Measurements from ENCODE around the gene PACRG. TPM values are rescaled to one million over a fixed set of nuclear protein-coding genes. Genes with fewer than 3 reads are reported as not detected.

The PACRG gene
- total and polyA plus RNA-seq, 2 of the 8 experiments (the other 6 are each of a cell fraction or from before 2014, with no cell fraction given) = 0.44 to 0.54 TPM

DNA sequence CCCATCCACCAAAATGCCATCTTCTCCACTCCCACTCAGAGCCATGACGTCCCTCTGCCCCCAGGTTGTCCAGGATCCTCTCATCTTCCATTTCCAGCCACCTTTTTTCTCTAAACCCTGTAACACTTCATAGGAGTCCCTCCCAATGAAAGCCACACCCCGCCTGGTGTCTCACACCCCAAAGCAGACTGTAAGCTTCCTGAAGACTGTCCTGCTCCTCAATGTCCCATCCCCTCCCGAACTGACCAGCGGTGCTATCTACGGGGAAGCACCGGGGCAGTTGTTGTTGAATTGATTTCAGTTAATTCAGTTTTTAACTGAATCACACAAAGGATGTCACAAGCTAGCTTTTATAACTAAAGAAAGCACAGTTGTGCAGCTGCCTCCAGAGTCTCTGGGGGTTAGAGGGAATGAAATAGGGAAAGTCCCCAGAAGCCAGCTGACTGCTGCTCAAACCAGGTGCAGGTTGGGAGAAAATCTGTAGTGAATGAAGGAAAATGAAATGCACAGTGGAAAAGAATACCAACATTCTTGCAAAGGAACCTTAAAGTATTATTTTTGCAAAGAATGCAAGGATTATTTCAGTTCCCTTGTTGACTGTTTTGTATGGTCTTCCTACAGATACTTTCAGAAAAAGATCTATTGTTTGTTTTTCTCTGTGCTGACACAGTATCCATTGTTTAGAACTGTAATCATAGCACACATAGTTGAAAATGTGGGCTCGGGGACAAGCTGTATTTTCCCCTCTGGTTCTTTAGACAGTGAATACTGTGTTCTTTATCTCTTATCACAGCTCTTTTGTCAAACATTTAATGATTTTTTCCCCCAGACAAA lies 464.1 kb downstream of the PACRG start:
- H3K27ac ChIP-seq (ENCODE audit: low read depth, low read length) = no peak overlapping the region
- H3K23ac ChIP-seq (ENCODE audit: insufficient read length) = no peak overlapping the region
- POLR2A ChIA-PET (ENCODE audit: partially characterized antibody) = interaction anchor here (0.6 kb wide), 1 partner anchor 15 kb away, joined by 3 read pairs; no protein-coding TSS in a partner anchor
- no peak overlapping the region for H3K4me2 ChIP-seq (ENCODE audit: insufficient read depth in 1 of 2, low read depth in 2 of 2, low read length in 2 of 2)
- no peak overlapping the region for H3K14ac ChIP-seq (ENCODE audit: insufficient read length)
- H2AFZ ChIP-seq (ENCODE audit: low read length) = no peak overlapping the region
- no peaks in the 10 kb centered on the region for H3K23me2 ChIP-seq (ENCODE audit: low read depth, low read length)
- no peak overlapping the region for H2BK5ac ChIP-seq (ENCODE audit: low read depth, low read length)
- no peak overlapping the region for H2BK12ac ChIP-seq (ENCODE audit: low read depth, low read length)
- CTCF ChIA-PET (ENCODE audit: partially characterized antibody) = interaction anchor here (1.0 to 1.2 kb wide), 3 partner anchors 22 to 148 kb away, joined by 3 read pairs; no protein-coding TSS in a partner anchor
- DNase-seq (ENCODE audit: low read depth in 1 of 2, low spot score in 2 of 2) (no peak), FAIRE-seq (no peak)
- H3K56ac ChIP-seq (replicated peaks; ENCODE audit: insufficient read length, low read depth, low read length) = no peak overlapping the region
- H3K79me2 ChIP-seq (ENCODE audit: control insufficient read depth in 1 of 2, insufficient read depth in 2 of 2, low read length in 2 of 2) = no peaks in the 10 kb centered on the region
- no peak overlapping the region for H2BK15ac ChIP-seq (ENCODE audit: low read length)
- H2BK20ac ChIP-seq (ENCODE audit: low read length) = no peak overlapping the region
- no peak overlapping the region for H2AK5ac ChIP-seq (ENCODE audit: low read depth, low read length)
- H3K4ac ChIP-seq (replicated peaks; ENCODE audit: insufficient read length, low read depth, low read length) = no peak overlapping the region
- no peaks in the 10 kb centered on the region for H3K79me1 ChIP-seq (ENCODE audit: low read depth, low read length)
- no peaks in the 10 kb centered on the region for H3K36me3 ChIP-seq (ENCODE audit: control insufficient read depth in 2 of 4, insufficient read depth in 4 of 4, low read length in 3 of 4)
- H3K27me3 ChIP-seq (replicated peaks in 1 of 4; ENCODE audit: control insufficient read depth in 3 of 4, extremely low read depth in 1 of 4, insufficient read depth in 3 of 4, low read length in 3 of 4) = no peaks in the 10 kb centered on the region
- no peak overlapping the region for H2BK120ac ChIP-seq (replicated peaks; ENCODE audit: low read depth, low read length)
- no peaks in the 10 kb centered on the region for H4K20me1 ChIP-seq (replicated peaks in 1 of 2; ENCODE audit: control insufficient read depth in 1 of 2, insufficient read depth in 2 of 2, low read length in 2 of 2)
- H3K9ac ChIP-seq (replicated peaks in 1 of 4; ENCODE audit: extremely low read depth in 1 of 4, low read depth in 3 of 4, low read length in 3 of 4) = no peak overlapping the region
- no peak overlapping the region for H3K18ac ChIP-seq (ENCODE audit: extremely low read depth, low read length)
- H4K5ac ChIP-seq (ENCODE audit: insufficient read length, low read depth, low read length) = no peak overlapping the region
- H4K91ac ChIP-seq (replicated peaks; ENCODE audit: insufficient read length, low read length) = no peak overlapping the region
- no peak overlapping the region for H3K4me3 ChIP-seq (ENCODE audit: extremely low read depth in 1 of 4, insufficient read depth in 2 of 4, low read depth in 3 of 4, low read length in 4 of 4)
- H4K8ac ChIP-seq (ENCODE audit: extremely low read depth, insufficient read depth, low read length) = no peak overlapping the region
- H3K9me3 ChIP-seq (ENCODE audit: insufficient read depth in 2 of 2, low read depth in 1 of 2, low read length in 1 of 2) = no peaks in the 10 kb centered on the region
- 81% methylated on average over 7 of the region's 7 CpGs; no CpG with 5 or more reads in 1 of the 2 experiments for WGBS, 2 experiments (ENCODE audit: extremely low coverage in 1 of 2, insufficient coverage in 1 of 2, insufficient read length in 1 of 2, insufficient replicate concordance in 2 of 2, low coverage in 1 of 2, low lambda C conversion rate in 2 of 2, missing lambda C conversion rate in 1 of 2)
- no peaks in the 10 kb centered on the region for H3K4me1 ChIP-seq (replicated peaks in 1 of 4; ENCODE audit: control insufficient read depth in 3 of 4, insufficient read depth in 4 of 4, low read length in 3 of 4)
- TF ChIP-seq SAP30 (IDR thresholded peaks at IDR 0.05; ENCODE audit: insufficient read depth, insufficient replicate concordance, low read length) = no peak
- no peak for TF ChIP-seq CEBPB (IDR thresholded peaks at IDR 0.05; ENCODE audit: low read depth, low read length)
- TF ChIP-seq CHD1 (IDR thresholded peaks at IDR 0.05; ENCODE audit: low read depth, low read length) = no peak
- no peak for TF ChIP-seq RBBP5 (IDR thresholded peaks at IDR 0.05; ENCODE audit: borderline replicate concordance, low read depth, low read length)
- TF ChIP-seq BRCA1 (IDR thresholded peaks at IDR 0.05; ENCODE audit: low read depth, low read length) = no peak
- no peak for TF ChIP-seq CBX5 (IDR thresholded peaks at IDR 0.05; ENCODE audit: low read depth, low read length)
- no peak for TF ChIP-seq CHD2 (IDR thresholded peaks at IDR 0.05; ENCODE audit: low read length)
- TF ChIP-seq SRF (IDR thresholded peaks at IDR 0.05; ENCODE audit: low read depth, low read length) = no peak
- no peak for TF ChIP-seq ZNF274 (IDR thresholded peaks at IDR 0.05; ENCODE audit: borderline replicate concordance, extremely low read depth, low read length)
- TF ChIP-seq RAD21 (IDR thresholded peaks at IDR 0.05 in 1 of 2, conservative IDR thresholded peaks at IDR 0.05 in 1 of 2; ENCODE audit: low read depth in 2 of 2, low read length in 2 of 2) = no peak
- no peak for TF ChIP-seq SIRT6 (IDR thresholded peaks at IDR 0.05; ENCODE audit: low read length)
- no peak for TF ChIP-seq BACH1 (IDR thresholded peaks at IDR 0.05; ENCODE audit: low read length)
- TF ChIP-seq TAF7 (optimal IDR thresholded peaks at IDR 0.05; ENCODE audit: borderline replicate concordance, low read depth, low read length) = no peak
